ENCODE results near the gene ELMO1. TPM values are rescaled to one million over a fixed set of nuclear protein-coding genes. Genes with fewer than 3 reads are reported as not detected.

ELMO1 gene
- total RNA-seq, 2 donors from 2014 or later: 10.9 to 56.0 TPM

- no peak overlapping the region for H3K4me3 ChIP-seq
- ATAC-seq (no peak), DNase-seq (no peak)
- intact Hi-C loops (cut with DNase I): no loop called here
- TF ChIP-seq CTCF (IDR thresholded peaks at IDR 0.05) (no peak), POLR2A (IDR thresholded peaks at IDR 0.05) (no peak)
- H3K27me3 ChIP-seq: no peaks in the 10 kb centered on the region
- H3K4me1 ChIP-seq: no peaks in the 10 kb centered on the region
- no peaks in the 10 kb centered on the region for H3K9me3 ChIP-seq
- H3K36me3 ChIP-seq (replicated peaks in 1 of 2; ENCODE audit: insufficient read depth in 1 of 2, low read depth in 2 of 2): no peaks in the 10 kb centered on the region
- no peak overlapping the region for H3K27ac ChIP-seq
- 89 to 98% methylated on average over 3 of the region's 3 CpGs for WGBS, 2 donors
Measured at GRCh38 chr7:37039131-37039749, 409.4 kb downstream of the ELMO1 start.

- H3K27me3 ChIP-seq: no peaks in the 10 kb centered on the region
- no peaks in the 10 kb centered on the region for H3K9me3 ChIP-seq
- no peaks in the 10 kb centered on the region for H3K36me3 ChIP-seq (replicated peaks in 1 of 2; ENCODE audit: insufficient read depth in 1 of 2, low read depth in 2 of 2)
- no peaks in the 10 kb centered on the region for H3K4me1 ChIP-seq
- H3K4me3 ChIP-seq: no peak overlapping the region
- intact Hi-C loops (cut with DNase I): no loop called here
- ATAC-seq: no peak
- no peak for DNase-seq
- TF ChIP-seq CTCF (IDR thresholded peaks at IDR 0.05) (no peak), POLR2A (IDR thresholded peaks at IDR 0.05) (no peak)
- H3K27ac ChIP-seq: no peak overlapping the region
Measured at GRCh38 chr7:37038706-37039105, 410.0 kb downstream of the ELMO1 start.

GRCh38 chr7:37037286-37037685, 411.4 kb downstream of the ELMO1 start:
- no peak for ATAC-seq
- WGBS, 2 donors: 85 to 87% methylated on average over 5 of the region's 5 CpGs
- Histone ChIP-seq H3K27me3 (no peaks in the 10 kb centered on the region), H3K9me3 (no peaks in the 10 kb centered on the region), H3K27ac (no peak overlapping the region), H3K4me3 (no peak overlapping the region), H3K4me1 (peaks cover 8% of the 10 kb centered on the region), H3K36me3 (replicated peaks in 1 of 2; ENCODE audit: insufficient read depth in 1 of 2, low read depth in 2 of 2) (no peaks in the 10 kb centered on the region)
- DNase-seq: no peak
- no peak for TF ChIP-seq CTCF (IDR thresholded peaks at IDR 0.05)
- no peak for TF ChIP-seq POLR2A (IDR thresholded peaks at IDR 0.05)
- intact Hi-C loops (cut with DNase I): no loop called here

- ATAC-seq: no peak
- no peak for DNase-seq
Measured at GRCh38 chr7:37035631-37036030, 413.0 kb downstream of the ELMO1 start.

More at GRCh38 chr7:37035631-37036030, 413.0 kb downstream of the ELMO1 start:
- Histone ChIP-seq H3K4me3 (no peak overlapping the region), H3K9me3 (no peaks in the 10 kb centered on the region), H3K27ac (no peak overlapping the region), H3K36me3 (replicated peaks in 1 of 2; ENCODE audit: insufficient read depth in 1 of 2, low read depth in 2 of 2) (no peaks in the 10 kb centered on the region), H3K4me1 (peaks cover 21% of the 10 kb centered on the region), H3K27me3 (no peaks in the 10 kb centered on the region)
- intact Hi-C loops (cut with DNase I): no loop called here
- TF ChIP-seq CTCF (IDR thresholded peaks at IDR 0.05) (no peak), POLR2A (IDR thresholded peaks at IDR 0.05) (no peak)

Measured in body of pancreas (tissue), 4 donors.